HepG2 (cell line): ENCODE results near the gene NEU4. TPM values are rescaled to one million over a fixed set of nuclear protein-coding genes. Genes with fewer than 3 reads are reported as not detected.
A peak's percentile ranks its signal among the peaks of the same experiment; 100 is the strongest.

Experiments used
- ARNT2 ChIP-seq: sonication (generic); formaldehyde crosslinking; IDR thresholded peaks from 2 replicates; pipeline ENCODE4 v1.8.0; 2022; ENCODE audit warnings: mild to moderate bottlenecking, low read depth, missing genetic modification reagents, moderate library complexity
- ATF7 ChIP-seq, 2 experiments: fragments of 450-650 bp in 1 of 2; sonication (generic) in 1 of 2; formaldehyde crosslinking in 1 of 2; IDR thresholded peaks; 2 replicates each; pipeline versions ENCODE4 v1.4.0 to v1.6.1; 2016 to 2020; ENCODE audit warnings: antibody characterized with exemption in 1 of 2, mild to moderate bottlenecking in 1 of 2, missing genetic modification reagents in 1 of 2
- ATM ChIP-seq: fragments of 450-650 bp; IDR thresholded peaks from 2 replicates; pipeline ENCODE4 v1.7.1; 2017; ENCODE audit warnings: mild to moderate bottlenecking, borderline replicate concordance
- FOXP1 ChIP-seq, 2 experiments: fragments of 450-650 bp in 1 of 2; IDR thresholded peaks; 2 replicates each; pipeline ENCODE4 v1.6.1; 2017 to 2018; ENCODE audit warnings: antibody characterized with exemption in 1 of 2
- MAF1 ChIP-seq: sonication (generic); formaldehyde crosslinking; IDR thresholded peaks from 2 replicates; pipeline ENCODE4 v1.5.0; 2020; ENCODE audit warnings: missing genetic modification reagents, borderline replicate concordance
- MATR3 ChIP-seq: sonication (generic); formaldehyde crosslinking; IDR thresholded peaks from 2 replicates; pipeline ENCODE4 v1.4.0; 2020; ENCODE audit warnings: missing genetic modification reagents
- NFYB ChIP-seq: sonication (generic); formaldehyde crosslinking; IDR thresholded peaks from 2 replicates; pipeline ENCODE4 v1.4.0; 2020; ENCODE audit warnings: missing genetic modification reagents
- NR2F1 ChIP-seq, 2 experiments: fragments of 450-650 bp in 1 of 2; formaldehyde crosslinking in 1 of 2; IDR thresholded peaks; 2 replicates each; pipeline versions ENCODE4 v1.5.0 to v1.6.1; 2016 to 2020; ENCODE audit warnings: mild to moderate bottlenecking in 1 of 2, missing compliant biosample characterization in 1 of 2, missing genetic modification reagents in 1 of 2, moderate library complexity in 1 of 2
- RARG ChIP-seq: sonication (generic); formaldehyde crosslinking; IDR thresholded peaks from 2 replicates; pipeline ENCODE4 v1.4.0; 2020; ENCODE audit warnings: low read depth, mild to moderate bottlenecking, missing genetic modification reagents
- SNAPC2 ChIP-seq: sonication (generic); formaldehyde crosslinking; IDR thresholded peaks from 2 replicates; pipeline ENCODE4 v1.8.1; 2022; ENCODE audit warnings: mild to moderate bottlenecking, missing genetic modification reagents
- SP4 ChIP-seq: sonication (generic); formaldehyde crosslinking; IDR thresholded peaks from 2 replicates; pipeline ENCODE4 v1.8.1; 2023; ENCODE audit warnings: mild to moderate bottlenecking, missing genetic modification reagents
- TBX2 ChIP-seq: sonication (generic); formaldehyde crosslinking; IDR thresholded peaks from 2 replicates; pipeline ENCODE4 v1.5.0; 2020; ENCODE audit warnings: missing genetic modification reagents, mild to moderate bottlenecking, borderline replicate concordance
- TOE1 ChIP-seq: sonication (generic); formaldehyde crosslinking; IDR thresholded peaks from 2 replicates; pipeline ENCODE4 v1.4.0; 2020; ENCODE audit warnings: mild to moderate bottlenecking, missing genetic modification reagents
- TOPORS ChIP-seq: sonication (generic); formaldehyde crosslinking; IDR thresholded peaks from 2 replicates; pipeline ENCODE4 v1.8.0; 2023; ENCODE audit warnings: mild to moderate bottlenecking, missing genetic modification reagents
- ZNF282 ChIP-seq: fragments of 450-650 bp; IDR thresholded peaks from 2 replicates; pipeline ENCODE4 v1.6.1; 2018; ENCODE audit not compliant: partially characterized antibody
- ZNF30 ChIP-seq: sonication (generic); formaldehyde crosslinking; IDR thresholded peaks from 2 replicates; pipeline ENCODE4 v1.5.0; 2020; ENCODE audit warnings: mild to moderate bottlenecking, missing genetic modification reagents
- ZNF484 ChIP-seq: sonication (generic); formaldehyde crosslinking; IDR thresholded peaks from 2 replicates; pipeline ENCODE4 v1.5.1; 2020; ENCODE audit warnings: mild to moderate bottlenecking, low read depth, missing genetic modification reagents, borderline replicate concordance
- ZNF678 ChIP-seq: sonication (generic); formaldehyde crosslinking; IDR thresholded peaks from 2 replicates; pipeline ENCODE4 v1.4.0; 2020; ENCODE audit warnings: mild to moderate bottlenecking, missing genetic modification reagents
- ZNF724P ChIP-seq: sonication (generic); formaldehyde crosslinking; IDR thresholded peaks from 2 replicates; pipeline ENCODE4 v1.8.0; 2022; ENCODE audit warnings: missing genetic modification reagents, borderline replicate concordance
- ZNF839 ChIP-seq: sonication (generic); formaldehyde crosslinking; IDR thresholded peaks from 2 replicates; pipeline ENCODE4 v1.4.0; 2020; ENCODE audit warnings: missing genetic modification reagents, mild to moderate bottlenecking, borderline replicate concordance
- ZSCAN21 ChIP-seq: sonication (generic); formaldehyde crosslinking; IDR thresholded peaks from 2 replicates; pipeline ENCODE4 v1.8.0; 2022; ENCODE audit warnings: mild to moderate bottlenecking, missing genetic modification reagents, moderate library complexity, borderline replicate concordance
- polyA plus RNA-seq, 8 experiments: library from polyadenylated mRNA; depleted of rRNA in 3 of 8; stranded (reverse) in 7 of 8; unstranded in 1 of 8; fragments of >200 nt; fragmentation: Illumina TruSeq in 4 of 8; extraction: Trizol in 4 of 8; gene quantifications; 2 replicates each; pipeline versions ENCODE4 v1.2.1 to v1.2.3, GENCODE V29; 2011 to 2016; ENCODE audit warnings: low read depth in 4 of 8, missing spikeins in 1 of 8, mixed read lengths in 1 of 8; ENCODE audit not compliant: insufficient read depth in 1 of 8
- total RNA-seq, 5 experiments: library from RNA; depleted of rRNA; stranded (reverse); fragments of >200 nt; fragmentation: Illumina TruSeq; extraction: Trizol; gene quantifications; 2 replicates each; pipeline ENCODE4 v1.2.3, GENCODE V29; 2016; ENCODE audit warnings: low read depth in 1 of 5
- TF ChIP-seq, protein P1 (sequence below): sonication (generic); formaldehyde crosslinking; IDR thresholded peaks from 2 replicates; pipeline ENCODE4 v1.5.0; 2020; ENCODE audit warnings: missing genetic modification reagents
- TF ChIP-seq, protein P2 (sequence below): sonication (generic); formaldehyde crosslinking; IDR thresholded peaks from 2 replicates; pipeline ENCODE4 v1.9.0; 2021; ENCODE audit warnings: missing genetic modification reagents, mild to moderate bottlenecking, borderline replicate concordance
- TF ChIP-seq, protein P3 (sequence below): sonication (generic); formaldehyde crosslinking; IDR thresholded peaks from 2 replicates; pipeline ENCODE4 v1.4.0; 2020; ENCODE audit warnings: low read depth, mild to moderate bottlenecking, missing genetic modification reagents
- TF ChIP-seq, protein P4 (sequence below): sonication (generic); formaldehyde crosslinking; IDR thresholded peaks from 2 replicates; pipeline ENCODE4 v1.5.0; 2020; ENCODE audit warnings: missing genetic modification reagents

The NEU4 gene
- total and polyA plus RNA-seq, 2 of the 13 experiments (the other 11 are each of a cell fraction or from before 2014, with no cell fraction given): 53.5 to 107 TPM

DNA sequence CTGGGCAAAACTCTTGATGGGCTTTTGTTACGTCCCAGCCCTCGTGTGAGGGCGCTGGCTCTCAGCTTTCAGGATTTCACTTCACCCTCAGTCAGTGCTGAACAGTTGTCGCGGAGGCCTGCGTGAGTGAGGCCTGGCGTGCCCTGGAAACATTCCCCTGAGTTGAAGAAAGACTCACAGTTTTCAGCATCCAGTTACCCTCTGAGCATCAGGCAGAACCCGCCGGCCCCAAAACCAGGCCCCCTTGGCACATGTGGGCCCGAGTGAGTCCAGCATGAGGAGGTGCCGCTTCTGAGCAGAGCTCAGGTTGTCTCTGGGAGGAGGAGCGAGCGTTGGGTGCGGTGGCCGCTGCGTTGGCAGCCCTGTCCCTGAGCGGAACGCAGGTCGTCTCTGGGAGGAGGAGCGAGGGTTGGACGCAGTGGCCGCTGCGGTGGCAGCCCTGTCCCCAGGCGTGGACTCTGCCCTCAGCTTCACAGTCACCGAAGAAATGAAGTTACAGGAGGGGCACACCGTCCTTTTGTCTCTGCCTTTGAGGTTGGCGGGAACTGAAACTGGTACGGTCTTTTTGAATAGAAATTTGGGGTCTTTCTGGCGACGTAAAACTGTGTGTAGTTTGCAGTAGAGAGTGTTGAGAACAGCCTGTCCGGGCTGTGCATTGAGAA, at the start of gene NEU4 (continued):
- TF ChIP-seq, protein P1, sequence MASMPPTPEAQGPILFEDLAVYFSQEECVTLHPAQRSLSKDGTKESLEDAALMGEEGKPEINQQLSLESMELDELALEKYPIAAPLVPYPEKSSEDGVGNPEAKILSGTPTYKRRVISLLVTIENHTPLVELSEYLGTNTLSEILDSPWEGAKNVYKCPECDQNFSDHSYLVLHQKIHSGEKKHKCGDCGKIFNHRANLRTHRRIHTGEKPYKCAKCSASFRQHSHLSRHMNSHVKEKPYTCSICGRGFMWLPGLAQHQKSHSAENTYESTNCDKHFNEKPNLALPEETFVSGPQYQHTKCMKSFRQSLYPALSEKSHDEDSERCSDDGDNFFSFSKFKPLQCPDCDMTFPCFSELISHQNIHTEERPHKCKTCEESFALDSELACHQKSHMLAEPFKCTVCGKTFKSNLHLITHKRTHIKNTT (CRISPR knock-in tag): no peak
- TF ChIP-seq ZNF282 (no peak), ZNF678 (0 out of 2 replicates have a peak, but pooled peaks have one; percentile 26), ZNF839 (no peak), MATR3 (CRISPR knock-in tag) (no peak), ATF7 (IDR thresholded peaks at IDR 0.05) (no peak), ATF7 (CRISPR knock-in tag; IDR thresholded peaks at IDR 0.05) (peak; percentile 34; the same call in 1 of the 2 replicates), SP4 (no peak; the same call in none of the 2 replicates), RARG (CRISPR knock-in tag) (0 out of 2 replicates have a peak, but pooled peaks have one; percentile 10), ZNF30 (CRISPR knock-in tag) (0 out of 2 replicates have a peak, but pooled peaks have one; percentile 60), ATM (no peak), NR2F1 (CRISPR knock-in tag; IDR thresholded peaks at IDR 0.05) (no peak), SNAPC2 (CRISPR knock-in tag) (peak; percentile 93), ZSCAN21 (CRISPR knock-in tag) (peak; percentile 97), TOE1 (CRISPR knock-in tag) (peak; percentile 60; the same call in 1 of the 2 replicates), ZNF484 (CRISPR knock-in tag) (no peak), ZNF724P (CRISPR knock-in tag) (peak; percentile 94; the same call in 1 of the 2 replicates), FOXP1 (IDR thresholded peaks at IDR 0.05) (no peak), FOXP1 (CRISPR knock-in tag; IDR thresholded peaks at IDR 0.05) (no peak; the same call in 1 of the 2 replicates), TBX2 (CRISPR knock-in tag) (peak; percentile 96), NFYB (CRISPR knock-in tag) (no peak; the same call in 1 of the 2 replicates), TOPORS (peak; percentile 93), ARNT2 (CRISPR knock-in tag) (peak; percentile 97), MAF1 (CRISPR knock-in tag) (peak; percentile 52)
- TF ChIP-seq, protein P2, sequence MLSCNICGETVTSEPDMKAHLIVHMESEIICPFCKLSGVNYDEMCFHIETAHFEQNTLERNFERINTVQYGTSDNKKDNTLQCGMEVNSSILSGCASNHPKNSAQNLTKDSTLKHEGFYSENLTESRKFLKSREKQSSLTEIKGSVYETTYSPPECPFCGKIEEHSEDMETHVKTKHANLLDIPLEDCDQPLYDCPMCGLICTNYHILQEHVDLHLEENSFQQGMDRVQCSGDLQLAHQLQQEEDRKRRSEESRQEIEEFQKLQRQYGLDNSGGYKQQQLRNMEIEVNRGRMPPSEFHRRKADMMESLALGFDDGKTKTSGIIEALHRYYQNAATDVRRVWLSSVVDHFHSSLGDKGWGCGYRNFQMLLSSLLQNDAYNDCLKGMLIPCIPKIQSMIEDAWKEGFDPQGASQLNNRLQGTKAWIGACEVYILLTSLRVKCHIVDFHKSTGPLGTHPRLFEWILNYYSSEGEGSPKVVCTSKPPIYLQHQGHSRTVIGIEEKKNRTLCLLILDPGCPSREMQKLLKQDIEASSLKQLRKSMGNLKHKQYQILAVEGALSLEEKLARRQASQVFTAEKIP: no peak
- TF ChIP-seq, protein P3, sequence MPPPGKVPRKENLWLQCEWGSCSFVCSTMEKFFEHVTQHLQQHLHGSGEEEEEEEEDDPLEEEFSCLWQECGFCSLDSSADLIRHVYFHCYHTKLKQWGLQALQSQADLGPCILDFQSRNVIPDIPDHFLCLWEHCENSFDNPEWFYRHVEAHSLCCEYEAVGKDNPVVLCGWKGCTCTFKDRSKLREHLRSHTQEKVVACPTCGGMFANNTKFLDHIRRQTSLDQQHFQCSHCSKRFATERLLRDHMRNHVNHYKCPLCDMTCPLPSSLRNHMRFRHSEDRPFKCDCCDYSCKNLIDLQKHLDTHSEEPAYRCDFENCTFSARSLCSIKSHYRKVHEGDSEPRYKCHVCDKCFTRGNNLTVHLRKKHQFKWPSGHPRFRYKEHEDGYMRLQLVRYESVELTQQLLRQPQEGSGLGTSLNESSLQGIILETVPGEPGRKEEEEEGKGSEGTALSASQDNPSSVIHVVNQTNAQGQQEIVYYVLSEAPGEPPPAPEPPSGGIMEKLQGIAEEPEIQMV (CRISPR knock-in tag): peak; percentile 63
- TF ChIP-seq, protein P4, sequence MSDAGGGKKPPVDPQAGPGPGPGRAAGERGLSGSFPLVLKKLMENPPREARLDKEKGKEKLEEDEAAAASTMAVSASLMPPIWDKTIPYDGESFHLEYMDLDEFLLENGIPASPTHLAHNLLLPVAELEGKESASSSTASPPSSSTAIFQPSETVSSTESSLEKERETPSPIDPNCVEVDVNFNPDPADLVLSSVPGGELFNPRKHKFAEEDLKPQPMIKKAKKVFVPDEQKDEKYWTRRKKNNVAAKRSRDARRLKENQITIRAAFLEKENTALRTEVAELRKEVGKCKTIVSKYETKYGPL (CRISPR knock-in tag): peak; percentile 83
